NB4 (cell line): ENCODE results near the gene CPXM2.

ENCODE experiments used
- MAX ChIP-seq: IDR thresholded peaks from 2 replicates; pipeline ENCODE4 v1.6.1; 2011; ENCODE audit warnings: low read depth, low read length
- MYC ChIP-seq: IDR thresholded peaks from 2 replicates; pipeline ENCODE4 v1.6.1; 2011; ENCODE audit warnings: low read depth, low read length
- POLR2A ChIP-seq: IDR thresholded peaks from 2 replicates; pipeline ENCODE4 v1.6.1; 2011; ENCODE audit warnings: mild to moderate bottlenecking; ENCODE audit not compliant: insufficient read length; ENCODE audit errors: extremely low read depth
- TF ChIP-seq, protein P1 (sequence below): IDR thresholded peaks from one replicate; pipeline ENCODE4 v1.5.1; 2012; ENCODE audit warnings: low read depth, low read length

- TF ChIP-seq, protein P1, sequence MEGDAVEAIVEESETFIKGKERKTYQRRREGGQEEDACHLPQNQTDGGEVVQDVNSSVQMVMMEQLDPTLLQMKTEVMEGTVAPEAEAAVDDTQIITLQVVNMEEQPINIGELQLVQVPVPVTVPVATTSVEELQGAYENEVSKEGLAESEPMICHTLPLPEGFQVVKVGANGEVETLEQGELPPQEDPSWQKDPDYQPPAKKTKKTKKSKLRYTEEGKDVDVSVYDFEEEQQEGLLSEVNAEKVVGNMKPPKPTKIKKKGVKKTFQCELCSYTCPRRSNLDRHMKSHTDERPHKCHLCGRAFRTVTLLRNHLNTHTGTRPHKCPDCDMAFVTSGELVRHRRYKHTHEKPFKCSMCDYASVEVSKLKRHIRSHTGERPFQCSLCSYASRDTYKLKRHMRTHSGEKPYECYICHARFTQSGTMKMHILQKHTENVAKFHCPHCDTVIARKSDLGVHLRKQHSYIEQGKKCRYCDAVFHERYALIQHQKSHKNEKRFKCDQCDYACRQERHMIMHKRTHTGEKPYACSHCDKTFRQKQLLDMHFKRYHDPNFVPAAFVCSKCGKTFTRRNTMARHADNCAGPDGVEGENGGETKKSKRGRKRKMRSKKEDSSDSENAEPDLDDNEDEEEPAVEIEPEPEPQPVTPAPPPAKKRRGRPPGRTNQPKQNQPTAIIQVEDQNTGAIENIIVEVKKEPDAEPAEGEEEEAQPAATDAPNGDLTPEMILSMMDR = no peak
- no peak for TF ChIP-seq POLR2A
- no peak for TF ChIP-seq MAX
- no peak for TF ChIP-seq MYC
Observed at GRCh38 chr10:123889821-123890220, 1.8 kb downstream of the CPXM2 start.
